B cell (primary cell): ENCODE results near the gene TMEM38A.

ENCODE experiments used
- EZH2 ChIP-seq: IDR thresholded peaks from 2 replicates; pipeline ENCODE4 v1.6.1; 2012; ENCODE audit warnings: borderline replicate concordance, low read depth, mild to moderate bottlenecking, moderate library complexity, low read length; ENCODE audit not compliant: insufficient read depth, poor library complexity, severe bottlenecking
- TF ChIP-seq, protein P1 (sequence below): fragments of 200-600 bp; IDR thresholded peaks from one replicate; pipeline ENCODE4 v1.8.0; 2022; ENCODE audit warnings: antibody characterized with exemption, mild to moderate bottlenecking

GRCh38 chr19:16649734-16650133, 11.2 kb upstream of the TMEM38A start:
- TF ChIP-seq, protein P1, sequence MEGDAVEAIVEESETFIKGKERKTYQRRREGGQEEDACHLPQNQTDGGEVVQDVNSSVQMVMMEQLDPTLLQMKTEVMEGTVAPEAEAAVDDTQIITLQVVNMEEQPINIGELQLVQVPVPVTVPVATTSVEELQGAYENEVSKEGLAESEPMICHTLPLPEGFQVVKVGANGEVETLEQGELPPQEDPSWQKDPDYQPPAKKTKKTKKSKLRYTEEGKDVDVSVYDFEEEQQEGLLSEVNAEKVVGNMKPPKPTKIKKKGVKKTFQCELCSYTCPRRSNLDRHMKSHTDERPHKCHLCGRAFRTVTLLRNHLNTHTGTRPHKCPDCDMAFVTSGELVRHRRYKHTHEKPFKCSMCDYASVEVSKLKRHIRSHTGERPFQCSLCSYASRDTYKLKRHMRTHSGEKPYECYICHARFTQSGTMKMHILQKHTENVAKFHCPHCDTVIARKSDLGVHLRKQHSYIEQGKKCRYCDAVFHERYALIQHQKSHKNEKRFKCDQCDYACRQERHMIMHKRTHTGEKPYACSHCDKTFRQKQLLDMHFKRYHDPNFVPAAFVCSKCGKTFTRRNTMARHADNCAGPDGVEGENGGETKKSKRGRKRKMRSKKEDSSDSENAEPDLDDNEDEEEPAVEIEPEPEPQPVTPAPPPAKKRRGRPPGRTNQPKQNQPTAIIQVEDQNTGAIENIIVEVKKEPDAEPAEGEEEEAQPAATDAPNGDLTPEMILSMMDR: no peak
- TF ChIP-seq EZH2: no peak
